GM12878 (cell line): ENCODE results near the gene SMARCC1. TPM values are rescaled to one million over a fixed set of nuclear protein-coding genes. Genes with fewer than 3 reads are reported as not detected.

ENCODE experiments used
- BRCA1 ChIP-seq: IDR thresholded peaks from 2 replicates; pipeline ENCODE4 v1.6.1; 2011; ENCODE audit warnings: low read depth, low read length, improper control_type of control experiment
- CEBPB ChIP-seq, 2 experiments: fragments of 150-350 bp in 1 of 2; IDR thresholded peaks; 2 replicates each; pipeline ENCODE4 v1.6.1; 2012 to 2014; ENCODE audit warnings: low read depth in 2 of 2, low read length in 2 of 2, borderline replicate concordance in 1 of 2, inconsistent platforms in 1 of 2
- CTCF ChIP-seq, 3 experiments: IDR thresholded peaks in 2 of 3; conservative IDR thresholded peaks in 1 of 3; 2 replicates each; pipeline ENCODE4 v1.5.1; 2011; ENCODE audit warnings: low read depth in 3 of 3, low read length in 3 of 3, mild to moderate bottlenecking in 3 of 3, control low read depth in 2 of 3, moderate library complexity in 2 of 3, inconsistent platforms in 1 of 3, mixed read lengths in 1 of 3; ENCODE audit not compliant: control insufficient read depth in 2 of 3, insufficient read depth in 1 of 3; ENCODE audit errors: extremely low read depth in 1 of 3
- E4F1 ChIP-seq: fragments of 450-650 bp; IDR thresholded peaks from 2 replicates; pipeline ENCODE4 v1.6.1; 2018; ENCODE audit warnings: borderline replicate concordance, mild to moderate bottlenecking; ENCODE audit not compliant: partially characterized antibody
- ELK1 ChIP-seq: IDR thresholded peaks from 2 replicates; pipeline ENCODE4 v1.6.1; 2012; ENCODE audit warnings: low read depth, low read length, improper control_type of control experiment
- NFYA ChIP-seq: IDR thresholded peaks from 2 replicates; pipeline ENCODE4 v1.6.1; 2011; ENCODE audit warnings: low read depth, mild to moderate bottlenecking, low read length, improper control_type of control experiment, borderline replicate concordance
- NR2C2 ChIP-seq: IDR thresholded peaks from 2 replicates; pipeline ENCODE4 v1.6.1; 2011; ENCODE audit warnings: borderline replicate concordance, low read depth; ENCODE audit not compliant: control insufficient read depth, insufficient read length
- PRDM15 ChIP-seq: fragments of 450-650 bp; formaldehyde crosslinking; IDR thresholded peaks from 2 replicates; pipeline ENCODE4 v1.4.0; 2020; ENCODE audit warnings: mild to moderate bottlenecking, moderate library complexity
- SP1 ChIP-seq: IDR thresholded peaks from one replicate; pipeline ENCODE4 v1.6.1; 2011; ENCODE audit warnings: low read depth, low read length
- polyA plus RNA-seq, 11 experiments: library from polyadenylated mRNA; depleted of rRNA in 4 of 11; unstranded in 6 of 11; stranded (reverse) in 5 of 11; fragments of >200 nt; fragmentation: Nextera tagmentation in 4 of 11; fragmentation: Illumina TruSeq in 1 of 11; extraction: Ambion mirVana in 4 of 11; extraction: Trizol in 1 of 11; gene quantifications; 1 replicate in 1 of 11; 2 replicates in 10 of 11; pipeline versions ENCODE4 v1.2.1 to v1.2.3, GENCODE V29; 2011 to 2016; ENCODE audit warnings: inconsistent platforms in 2 of 11, missing spikeins in 2 of 11, low read depth in 1 of 11
- total RNA-seq, 4 experiments: library from RNA; depleted of rRNA in 3 of 4; stranded (reverse); fragments of >200 nt in 3 of 4; fragmentation: Illumina TruSeq in 1 of 4; extraction: Trizol in 1 of 4; gene quantifications; 2 replicates each; pipeline versions ENCODE4 v1.2.1 to v1.2.3, GENCODE V29; 2013 to 2021

SMARCC1 gene
- total and polyA plus RNA-seq, 10 of the 15 experiments (the other 5 are each of a cell fraction or from before 2014, with no cell fraction given): 26.6 to 147 (median 57.1) TPM

GRCh38 chr3:47658444-47658843, 123.2 kb downstream of the SMARCC1 start (continued):
- TF ChIP-seq PRDM15 (CRISPR knock-in tag): no peak
- no peak for TF ChIP-seq NFYA
- no peak for TF ChIP-seq BRCA1
- TF ChIP-seq CEBPB (IDR thresholded peaks at IDR 0.05; ENCODE audit: borderline replicate concordance in 1 of 2, low read depth in 2 of 2, low read length in 2 of 2): no peak
- no peak for TF ChIP-seq ELK1
- TF ChIP-seq CTCF (IDR thresholded peaks at IDR 0.05 in 2 of 3, conservative IDR thresholded peaks at IDR 0.05 in 1 of 3; ENCODE audit: control insufficient read depth in 2 of 3, extremely low read depth in 1 of 3, insufficient read depth in 1 of 3, low read depth in 3 of 3, low read length in 3 of 3): no peak
- TF ChIP-seq NR2C2: no peak
- no peak for TF ChIP-seq SP1
- TF ChIP-seq E4F1: no peak
